ENCODE data around the gene RRAS. TPM values are rescaled to one million over a fixed set of nuclear protein-coding genes. Genes with fewer than 3 reads are reported as not detected.

The RRAS gene
- total RNA-seq, 1 donor from 2014 or later = 6.8 TPM

GRCh38 chr19:49596954-49597702 lies 42.8 kb downstream of the RRAS start:
- intact Hi-C loops (cut with micrococcal nuclease) = no loop called here

GRCh38 chr19:49596407-49596806 lies 43.5 kb downstream of the RRAS start:
- intact Hi-C loops (cut with micrococcal nuclease) = no loop called here

GRCh38 chr19:49595819-49596404 lies 44.0 kb downstream of the RRAS start:
- intact Hi-C loops (cut with micrococcal nuclease) = no loop called here

GRCh38 chr19:49594993-49595818 lies 44.7 kb downstream of the RRAS start:
- intact Hi-C loops (cut with micrococcal nuclease) = loop anchor here (5.0 kb wide), 1 partner anchor 282 kb away; the partner anchor contains the start of genes AKT1S1 and TBC1D17

GRCh38 chr19:49594157-49594992 lies 45.6 kb downstream of the RRAS start:
- intact Hi-C loops (cut with micrococcal nuclease) = loop anchor here (5.0 kb wide), 1 partner anchor 283 kb away; the partner anchor contains the start of genes AKT1S1 and TBC1D17

- intact Hi-C loops (cut with micrococcal nuclease) = loop anchor here (1.0 to 5.0 kb wide), 3 partner anchors 47 to 284 kb away; partner anchors contain the start of genes AKT1S1, RRAS and TBC1D17
Measured at GRCh38 chr19:49593233-49594113, 46.5 kb downstream of the RRAS start.

- intact Hi-C loops (cut with micrococcal nuclease) = loop anchor here (1.0 to 5.0 kb wide), 3 partner anchors 48 to 285 kb away; partner anchors contain the start of genes AKT1S1, RRAS and TBC1D17
Measured at GRCh38 chr19:49592486-49593232, 47.3 kb downstream of the RRAS start.

- intact Hi-C loops (cut with micrococcal nuclease) = loop anchor here (5.0 kb wide), 1 partner anchor 285 kb away; the partner anchor contains the start of genes AKT1S1 and TBC1D17
Measured at GRCh38 chr19:49591731-49592485, 48.0 kb downstream of the RRAS start.

GRCh38 chr19:49590971-49591730 lies 48.8 kb downstream of the RRAS start, which contains the start of gene PRR12:
Gene PRR12, plus strand, starts transcription at chr19:49591182. Its CDS starts 473 bp downstream, at chr19:49591655.
- intact Hi-C loops (cut with micrococcal nuclease) = loop anchor here (1.0 to 5.0 kb wide), 3 partner anchors 11 to 286 kb away; partner anchors contain the start of genes AKT1S1, NOSIP and TBC1D17

- intact Hi-C loops (cut with micrococcal nuclease) = loop anchor here (1.0 to 5.0 kb wide), 3 partner anchors 10 to 287 kb away; partner anchors contain the start of genes AKT1S1, NOSIP and TBC1D17
Measured at GRCh38 chr19:49590071-49590970, 49.6 kb downstream of the RRAS start.

GRCh38 chr19:49589502-49589905 lies 50.4 kb downstream of the RRAS start:
- intact Hi-C loops (cut with micrococcal nuclease) = no loop called here

GRCh38 chr19:49588365-49589122 lies 51.4 kb downstream of the RRAS start:
- intact Hi-C loops (cut with micrococcal nuclease) = no loop called here

- intact Hi-C loops (cut with micrococcal nuclease) = no loop called here
Measured at GRCh38 chr19:49587227-49587626, 52.7 kb downstream of the RRAS start.

Measured in T-helper 2 cell treated with Interferon-gamma antibody and Interleukin-4, amounts not matched to agents 100 ng/mL and 5 ng/mL, for 36 hours (primary cell).